SK-N-SH treated with all-trans-retinoic acid at 6 μM for 48 hours (cell line): Measurements from ENCODE around the gene CLINT1.
"Not testable (repeated sequence)": the region's sequence is repeated elsewhere in the genome, so short reads cannot be mapped to it uniquely, and the experiment has no call there.

Source experiments
- BACH2 ChIP-seq: fragments of 250-450 bp; sonication (Bioruptor Pico); IDR thresholded peaks from 2 replicates; pipeline ENCODE4 v1.9.0; 2021; ENCODE audit warnings: mild to moderate bottlenecking, borderline replicate concordance
- CSRNP3 ChIP-seq: fragments of 250-450 bp; sonication (Bioruptor Pico); IDR thresholded peaks from 2 replicates; pipeline ENCODE4 v1.5.1; 2021; ENCODE audit warnings: mild to moderate bottlenecking, moderate library complexity
- ESRRG ChIP-seq: fragments of 250-450 bp; sonication (Bioruptor Pico); IDR thresholded peaks from 2 replicates; pipeline ENCODE4 v1.6.1; 2021; ENCODE audit warnings: mild to moderate bottlenecking
- ZNF70 ChIP-seq: fragments of 450-650 bp; formaldehyde crosslinking; IDR thresholded peaks from 2 replicates; pipeline ENCODE4 v1.5.0; 2020; ENCODE audit warnings: mild to moderate bottlenecking, moderate library complexity

GRCh38 chr5:157853365-157853764 is 5.6 kb downstream of the CLINT1 start:
- not testable (repeated sequence) for TF ChIP-seq ESRRG (CRISPR knock-in tag); ZNF70 (CRISPR knock-in tag); CSRNP3 (CRISPR knock-in tag); BACH2
